ENCODE data around the gene ADAM11. TPM values are rescaled to one million over a fixed set of nuclear protein-coding genes. Genes with fewer than 3 reads are reported as not detected.
A peak's percentile ranks its signal among the peaks of the same experiment; 100 is the strongest.

Gene ADAM11
- total RNA-seq, 1 experiment from 2014 or later, result 0.12 TPM

- DNase-seq (ENCODE audit: low read depth), result no peak
Observed at GRCh38 chr17:44757045-44757917, 1.5 kb upstream of the ADAM11 start.

GRCh38 chr17:44757918-44758413 is 822 bp upstream of the ADAM11 start:
- DNase-seq (ENCODE audit: low read depth), result no peak

- DNase-seq (ENCODE audit: low read depth), result no peak
Observed at GRCh38 chr17:44759086-44759915, 513 bp downstream of the ADAM11 start.

GRCh38 chr17:44759916-44760243 is 1.1 kb downstream of the ADAM11 start:
- no peak for DNase-seq (ENCODE audit: low read depth)

- DNase-seq (ENCODE audit: low read depth), result no peak
Observed at GRCh38 chr17:44760474-44761308, 1.9 kb downstream of the ADAM11 start.

GRCh38 chr17:44761932-44762810 is 3.4 kb downstream of the ADAM11 start:
- no peak for DNase-seq (ENCODE audit: low read depth)

- DNase-seq (ENCODE audit: low read depth), result no peak
Observed at GRCh38 chr17:44763170-44763569, 4.4 kb downstream of the ADAM11 start.

- DNase-seq (ENCODE audit: low read depth), result no peak
Observed at GRCh38 chr17:44765965-44766364, 7.2 kb downstream of the ADAM11 start.

- DNase-seq (ENCODE audit: low read depth), result no peak
Observed at GRCh38 chr17:44766409-44767038, 7.7 kb downstream of the ADAM11 start.

GRCh38 chr17:44767493-44767892 is 8.7 kb downstream of the ADAM11 start:
- no peak for DNase-seq (ENCODE audit: low read depth)

GRCh38 chr17:44768505-44769142 is 9.8 kb downstream of the ADAM11 start:
- DNase-seq (ENCODE audit: low read depth), result no peak

GRCh38 chr17:44769230-44769629 is 10.4 kb downstream of the ADAM11 start:
- no peak for DNase-seq (ENCODE audit: low read depth)

- DNase-seq (ENCODE audit: low read depth), result no peak
Observed at GRCh38 chr17:44769647-44770084, 10.9 kb downstream of the ADAM11 start.

GRCh38 chr17:44770166-44770925 is 11.6 kb downstream of the ADAM11 start:
- no peak for DNase-seq (ENCODE audit: low read depth)

- DNase-seq (ENCODE audit: low read depth), result no peak
Observed at GRCh38 chr17:44772308-44773045, 13.7 kb downstream of the ADAM11 start.

GRCh38 chr17:44773140-44773539 is 14.4 kb downstream of the ADAM11 start:
- no peak for DNase-seq (ENCODE audit: low read depth)

- peak; percentile 83 for DNase-seq (ENCODE audit: low read depth)
Observed at GRCh38 chr17:44774271-44775135, 15.7 kb downstream of the ADAM11 start.

Measured in M059J (cell line).